ENCODE results near the gene DNAJC5G.

Gene DNAJC5G

DNA sequence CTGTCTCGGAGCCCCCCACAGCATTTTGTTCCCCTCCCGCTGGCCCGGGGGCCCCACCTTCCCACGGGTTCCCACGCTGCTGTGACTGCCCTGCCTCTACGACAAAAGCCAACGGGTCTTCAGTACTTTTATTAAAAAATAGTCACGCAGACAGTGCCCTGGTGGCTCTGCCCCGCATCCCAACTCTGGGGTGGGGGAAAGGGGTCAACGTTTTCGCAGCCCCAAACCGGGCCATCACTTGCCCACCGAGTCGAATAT lies 32.0 kb downstream of the DNAJC5G start:
- H3K27ac ChIP-seq, result no peak overlapping the region
- TF ChIP-seq, protein P1, sequence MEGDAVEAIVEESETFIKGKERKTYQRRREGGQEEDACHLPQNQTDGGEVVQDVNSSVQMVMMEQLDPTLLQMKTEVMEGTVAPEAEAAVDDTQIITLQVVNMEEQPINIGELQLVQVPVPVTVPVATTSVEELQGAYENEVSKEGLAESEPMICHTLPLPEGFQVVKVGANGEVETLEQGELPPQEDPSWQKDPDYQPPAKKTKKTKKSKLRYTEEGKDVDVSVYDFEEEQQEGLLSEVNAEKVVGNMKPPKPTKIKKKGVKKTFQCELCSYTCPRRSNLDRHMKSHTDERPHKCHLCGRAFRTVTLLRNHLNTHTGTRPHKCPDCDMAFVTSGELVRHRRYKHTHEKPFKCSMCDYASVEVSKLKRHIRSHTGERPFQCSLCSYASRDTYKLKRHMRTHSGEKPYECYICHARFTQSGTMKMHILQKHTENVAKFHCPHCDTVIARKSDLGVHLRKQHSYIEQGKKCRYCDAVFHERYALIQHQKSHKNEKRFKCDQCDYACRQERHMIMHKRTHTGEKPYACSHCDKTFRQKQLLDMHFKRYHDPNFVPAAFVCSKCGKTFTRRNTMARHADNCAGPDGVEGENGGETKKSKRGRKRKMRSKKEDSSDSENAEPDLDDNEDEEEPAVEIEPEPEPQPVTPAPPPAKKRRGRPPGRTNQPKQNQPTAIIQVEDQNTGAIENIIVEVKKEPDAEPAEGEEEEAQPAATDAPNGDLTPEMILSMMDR (conservative IDR thresholded peaks at IDR 0.05), result no peak

GRCh38 chr2:27307545-27308358 lies 32.5 kb downstream of the DNAJC5G start:
- TF ChIP-seq, protein P1 (conservative IDR thresholded peaks at IDR 0.05), result no peak
- H3K27ac ChIP-seq, result no peak overlapping the region

DNA sequence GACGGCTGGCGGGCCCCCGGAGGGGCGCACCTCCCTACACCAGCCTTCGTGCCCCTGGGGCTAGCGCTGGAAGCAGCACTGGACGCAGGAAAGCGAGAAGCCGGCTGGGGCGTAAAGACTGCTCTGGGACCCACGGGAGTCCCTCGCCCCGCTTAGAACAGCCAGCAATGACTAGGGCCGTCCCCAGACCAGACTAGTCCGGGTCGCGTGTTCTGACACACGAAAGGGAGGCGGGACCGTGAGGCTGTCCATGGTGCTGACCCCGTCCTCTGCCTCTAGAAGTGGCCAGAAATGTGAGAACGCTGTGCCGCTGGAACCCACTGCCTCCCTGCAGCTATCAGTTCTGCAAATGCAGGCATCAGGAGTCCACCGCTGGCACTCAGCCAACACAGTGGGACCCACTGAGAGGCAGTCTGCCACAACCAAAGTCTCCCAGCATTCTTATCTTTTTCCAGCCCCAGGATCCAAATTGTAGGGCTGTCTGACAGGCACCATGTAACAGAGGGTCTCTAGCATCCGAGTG lies 33.2 kb downstream of the DNAJC5G start, which contains the start of gene UCN:
Gene UCN (minus strand): TSS at position 87 of the 523 bp plus-strand sequence. CDS start 550 bp downstream, outside the sequence.
- TF ChIP-seq, protein P1 (conservative IDR thresholded peaks at IDR 0.05), result no peak
- H3K27ac ChIP-seq, result no peak within 1 kb of the TSS

DNA sequence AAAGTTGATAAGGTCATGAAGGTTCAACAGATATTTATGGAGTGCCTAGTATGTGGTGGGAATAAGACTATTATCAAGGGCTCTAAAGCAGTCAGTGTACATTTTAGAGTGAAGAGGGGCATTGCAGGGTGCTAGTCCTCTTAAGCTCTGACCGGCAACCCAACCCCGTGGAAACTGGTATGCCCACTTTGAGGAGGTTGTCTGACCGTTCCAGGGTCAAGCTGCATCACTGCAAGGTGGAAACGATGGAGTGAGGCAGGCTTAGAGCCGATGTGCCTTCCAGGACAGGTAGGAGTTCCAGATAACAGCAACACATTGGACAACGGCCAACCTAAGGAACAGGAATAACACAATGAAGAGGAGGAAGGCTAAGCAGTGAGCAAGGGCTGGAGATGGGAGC lies 34.4 kb downstream of the DNAJC5G start:
- TF ChIP-seq, protein P1 (conservative IDR thresholded peaks at IDR 0.05), result no peak
- H3K27ac ChIP-seq, result no peak overlapping the region

DNA sequence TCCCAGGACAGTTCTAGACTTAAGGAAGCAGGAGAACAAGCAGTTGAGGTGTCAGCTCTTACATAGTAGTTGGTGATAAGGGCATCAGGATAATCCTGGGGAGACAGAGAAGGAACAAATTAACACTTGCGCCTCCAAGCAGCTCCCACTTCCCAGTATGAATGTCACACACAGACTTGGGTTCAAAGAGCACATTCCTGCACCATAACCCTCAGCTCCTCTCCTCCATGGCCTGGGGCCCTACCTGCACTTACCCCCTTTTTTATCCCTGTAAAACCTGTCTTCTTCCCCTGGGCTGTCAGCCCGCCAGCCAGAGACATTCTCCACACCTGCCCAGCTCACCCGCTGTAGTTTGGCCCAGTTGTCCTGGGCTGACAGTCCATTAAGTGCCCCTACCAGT lies 36.9 kb downstream of the DNAJC5G start:
- TF ChIP-seq, protein P1 (conservative IDR thresholded peaks at IDR 0.05), result no peak
- no peak overlapping the region for H3K27ac ChIP-seq

GRCh38 chr2:27313882-27314645 lies 38.8 kb downstream of the DNAJC5G start:
- H3K27ac ChIP-seq, result no peak overlapping the region
- TF ChIP-seq, protein P1 (conservative IDR thresholded peaks at IDR 0.05), result no peak

DNA sequence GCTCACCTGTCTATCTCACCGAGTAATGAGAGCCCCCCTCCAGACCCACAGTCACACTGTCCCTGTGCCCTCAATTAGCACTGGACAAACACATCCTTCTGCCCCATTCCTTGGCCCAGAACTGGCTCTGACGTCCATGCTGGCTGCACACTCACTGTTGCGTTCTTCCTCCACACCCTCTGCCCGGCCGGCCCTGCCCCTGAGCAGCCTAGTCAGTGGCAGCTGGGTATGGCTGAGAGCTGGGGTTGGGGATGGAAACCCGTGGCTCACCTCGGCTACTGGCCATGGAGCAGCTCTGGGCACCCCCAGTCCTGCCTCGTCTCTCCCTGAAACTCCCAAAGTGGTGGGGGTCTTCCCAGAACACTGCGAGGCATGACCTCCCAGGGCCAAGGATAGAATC lies 39.5 kb downstream of the DNAJC5G start:
- TF ChIP-seq, protein P1 (conservative IDR thresholded peaks at IDR 0.05), result no peak
- H3K27ac ChIP-seq, result no peak overlapping the region
